Cardiac muscle cell (in vitro differentiated cells and primary cell): ENCODE results near the gene PRCD. TPM values are rescaled to one million over a fixed set of nuclear protein-coding genes. Genes with fewer than 3 reads are reported as not detected.

Experiments used
- DNase-seq, 2 donors: peaks; one replicate each; pipeline versions ENCODE4 v3.0.0 to v3.0.0-alpha.2; 2010 to 2017; ENCODE audit warnings: low read depth in 1 of 2, low spot score in 1 of 2
- H3K27ac ChIP-seq: fragments of 200-600 bp; sonication (generic); 2 replicates; pipeline ENCODE4 v1.5.1; 2016
- H3K27me3 ChIP-seq: fragments of 200-600 bp; sonication (generic); 2 replicates; pipeline ENCODE4 v1.6.0; 2016; ENCODE audit warnings: control low read depth
- H3K36me3 ChIP-seq: fragments of 200-600 bp; sonication (generic); 2 replicates; pipeline ENCODE4 v1.5.1; 2016; ENCODE audit warnings: control low read depth
- H3K4me1 ChIP-seq: fragments of 200-600 bp; sonication (generic); 2 replicates; pipeline ENCODE4 v1.8.1; 2017; ENCODE audit warnings: low read depth, mild to moderate bottlenecking, mixed run types
- H3K4me3 ChIP-seq: fragments of 200-600 bp; sonication (generic); 2 replicates; pipeline ENCODE4 v1.5.1; 2016; ENCODE audit warnings: mild to moderate bottlenecking
- H3K9me3 ChIP-seq: fragments of 200-600 bp; sonication (generic); 2 replicates; pipeline ENCODE4 v1.5.1; 2017; ENCODE audit warnings: low read depth, mild to moderate bottlenecking, control low read depth
- polyA plus RNA-seq: library from polyadenylated mRNA; unstranded; fragments of >200 nt; fragmentation: Nextera tagmentation; extraction: Ambion mirVana; gene quantifications from 2 replicates; pipeline ENCODE4 v1.2.1, GENCODE V29; 2016
- total RNA-seq: library from RNA; depleted of rRNA; stranded (reverse); fragments of >200 nt; gene quantifications from 2 replicates; pipeline ENCODE4 v1.2.3, GENCODE V29; 2016
- TF ChIP-seq, protein P1 (sequence below): IDR thresholded peaks from 2 replicates; pipeline ENCODE4 v1.5.1; 2012; ENCODE audit warnings: low read depth, mild to moderate bottlenecking, low read length

The PRCD gene
- total and polyA plus RNA-seq, 2 experiments from 2014 or later: 7.3 to 14.4 TPM

GRCh38 chr17:76577876-76578275 is 38.0 kb downstream of the PRCD start:
- Histone ChIP-seq H3K4me1 (no peaks in the 10 kb centered on the region), H3K9me3 (no peaks in the 10 kb centered on the region), H3K4me3 (no peak overlapping the region), H3K27ac (no peak overlapping the region), H3K36me3 (no peaks in the 10 kb centered on the region), H3K27me3 (peaks cover 5% of the 10 kb centered on the region)
- no peak for DNase-seq
- TF ChIP-seq, protein P1, sequence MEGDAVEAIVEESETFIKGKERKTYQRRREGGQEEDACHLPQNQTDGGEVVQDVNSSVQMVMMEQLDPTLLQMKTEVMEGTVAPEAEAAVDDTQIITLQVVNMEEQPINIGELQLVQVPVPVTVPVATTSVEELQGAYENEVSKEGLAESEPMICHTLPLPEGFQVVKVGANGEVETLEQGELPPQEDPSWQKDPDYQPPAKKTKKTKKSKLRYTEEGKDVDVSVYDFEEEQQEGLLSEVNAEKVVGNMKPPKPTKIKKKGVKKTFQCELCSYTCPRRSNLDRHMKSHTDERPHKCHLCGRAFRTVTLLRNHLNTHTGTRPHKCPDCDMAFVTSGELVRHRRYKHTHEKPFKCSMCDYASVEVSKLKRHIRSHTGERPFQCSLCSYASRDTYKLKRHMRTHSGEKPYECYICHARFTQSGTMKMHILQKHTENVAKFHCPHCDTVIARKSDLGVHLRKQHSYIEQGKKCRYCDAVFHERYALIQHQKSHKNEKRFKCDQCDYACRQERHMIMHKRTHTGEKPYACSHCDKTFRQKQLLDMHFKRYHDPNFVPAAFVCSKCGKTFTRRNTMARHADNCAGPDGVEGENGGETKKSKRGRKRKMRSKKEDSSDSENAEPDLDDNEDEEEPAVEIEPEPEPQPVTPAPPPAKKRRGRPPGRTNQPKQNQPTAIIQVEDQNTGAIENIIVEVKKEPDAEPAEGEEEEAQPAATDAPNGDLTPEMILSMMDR: no peak

DNA sequence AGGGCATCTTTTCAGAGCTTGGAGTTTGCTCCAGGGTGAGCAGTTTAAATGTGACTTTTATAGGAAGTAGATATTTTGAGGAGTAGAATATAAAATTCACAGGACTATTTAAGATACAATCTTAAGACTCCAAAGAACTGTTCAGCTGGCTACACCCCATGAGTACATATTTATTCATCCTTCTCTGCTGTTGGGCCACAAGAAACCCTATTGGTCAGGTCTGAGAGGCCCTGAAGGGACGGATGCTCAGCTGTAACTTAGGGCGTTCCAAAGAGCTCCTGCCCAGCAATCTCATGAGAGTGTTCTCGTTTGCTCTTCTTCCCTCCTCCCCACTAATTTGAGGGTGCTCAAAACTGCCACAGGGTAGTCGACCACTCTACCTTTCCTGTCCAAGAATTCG is 38.5 kb downstream of the PRCD start:
- TF ChIP-seq, protein P1: no peak
- no peak for DNase-seq
- Histone ChIP-seq H3K36me3 (no peaks in the 10 kb centered on the region), H3K9me3 (no peaks in the 10 kb centered on the region), H3K27me3 (peaks cover 9% of the 10 kb centered on the region), H3K27ac (no peak overlapping the region), H3K4me3 (no peak overlapping the region), H3K4me1 (no peaks in the 10 kb centered on the region)

DNA sequence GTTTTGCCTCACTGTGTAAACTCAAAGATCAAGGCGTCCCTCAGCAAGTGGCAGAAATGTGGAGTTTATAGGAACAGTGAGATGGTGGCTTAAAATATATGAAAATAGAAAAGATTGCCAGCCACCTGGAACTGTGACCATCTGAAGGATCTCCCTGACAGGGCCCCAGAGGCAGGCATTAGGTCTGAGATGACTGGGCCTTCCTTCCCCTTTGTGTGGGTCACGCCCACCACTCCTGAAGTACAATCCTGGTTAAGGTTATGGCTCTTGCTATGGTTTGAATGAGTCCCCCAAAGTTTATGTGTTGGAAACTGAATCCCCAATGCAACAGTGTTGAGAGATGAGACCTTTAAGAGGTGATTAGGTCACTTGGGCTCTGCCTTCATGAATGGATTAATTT is 39.4 kb downstream of the PRCD start:
- TF ChIP-seq, protein P1: no peak
- no peak overlapping the region for H3K27ac ChIP-seq
- H3K36me3 ChIP-seq: no peaks in the 10 kb centered on the region
- H3K4me1 ChIP-seq: no peaks in the 10 kb centered on the region
- peaks cover 17% of the 10 kb centered on the region for H3K27me3 ChIP-seq
- no peaks in the 10 kb centered on the region for H3K9me3 ChIP-seq
- DNase-seq: no peak
- no peak overlapping the region for H3K4me3 ChIP-seq

- no peaks in the 10 kb centered on the region for H3K9me3 ChIP-seq
- no peak for DNase-seq
- H3K4me1 ChIP-seq: no peaks in the 10 kb centered on the region
- no peak overlapping the region for H3K4me3 ChIP-seq
- TF ChIP-seq, protein P1: no peak
- H3K27ac ChIP-seq: no peak overlapping the region
- H3K36me3 ChIP-seq: no peaks in the 10 kb centered on the region
- H3K27me3 ChIP-seq: peaks cover 39% of the 10 kb centered on the region
Measured at GRCh38 chr17:76581515-76581914, 41.7 kb downstream of the PRCD start.

DNA sequence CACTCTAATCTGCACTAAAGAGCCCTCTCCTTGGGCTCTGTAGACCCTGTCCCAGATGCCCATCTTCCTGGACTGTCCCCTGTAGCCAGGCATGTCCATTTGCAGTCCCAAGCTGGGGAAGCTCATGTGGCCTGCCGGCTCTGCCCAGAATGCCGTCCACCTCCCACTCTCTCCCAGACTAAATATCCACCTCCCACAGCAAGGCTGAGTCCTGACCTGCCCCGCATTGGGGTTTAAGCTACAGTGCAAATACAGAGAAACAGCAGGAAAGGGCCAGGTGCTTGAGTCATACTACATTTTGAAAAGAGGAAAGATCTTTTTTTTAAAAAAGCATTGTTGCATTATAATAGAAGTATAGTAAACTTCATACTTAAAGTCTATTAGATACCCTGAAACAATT is 42.8 kb downstream of the PRCD start:
- DNase-seq: no peak
- TF ChIP-seq, protein P1: no peak
- Histone ChIP-seq H3K4me1 (no peaks in the 10 kb centered on the region), H3K9me3 (no peaks in the 10 kb centered on the region), H3K27ac (no peak overlapping the region), H3K27me3 (peaks cover 39% of the 10 kb centered on the region), H3K36me3 (no peaks in the 10 kb centered on the region), H3K4me3 (no peak overlapping the region)
